Hepatic stellate cell (primary cell): Measurements from ENCODE around the gene ACSS1.
A peak's percentile ranks its signal among the peaks of the same experiment; 100 is the strongest.

ENCODE experiments used
- DNase-seq: peaks from one replicate; pipeline ENCODE4 v3.0.0; 2011; ENCODE audit warnings: low spot score

ACSS1 gene

GRCh38 chr20:24993337-24994185, 64.4 kb downstream of the ACSS1 start:
- peak; percentile 24 for DNase-seq

DNA sequence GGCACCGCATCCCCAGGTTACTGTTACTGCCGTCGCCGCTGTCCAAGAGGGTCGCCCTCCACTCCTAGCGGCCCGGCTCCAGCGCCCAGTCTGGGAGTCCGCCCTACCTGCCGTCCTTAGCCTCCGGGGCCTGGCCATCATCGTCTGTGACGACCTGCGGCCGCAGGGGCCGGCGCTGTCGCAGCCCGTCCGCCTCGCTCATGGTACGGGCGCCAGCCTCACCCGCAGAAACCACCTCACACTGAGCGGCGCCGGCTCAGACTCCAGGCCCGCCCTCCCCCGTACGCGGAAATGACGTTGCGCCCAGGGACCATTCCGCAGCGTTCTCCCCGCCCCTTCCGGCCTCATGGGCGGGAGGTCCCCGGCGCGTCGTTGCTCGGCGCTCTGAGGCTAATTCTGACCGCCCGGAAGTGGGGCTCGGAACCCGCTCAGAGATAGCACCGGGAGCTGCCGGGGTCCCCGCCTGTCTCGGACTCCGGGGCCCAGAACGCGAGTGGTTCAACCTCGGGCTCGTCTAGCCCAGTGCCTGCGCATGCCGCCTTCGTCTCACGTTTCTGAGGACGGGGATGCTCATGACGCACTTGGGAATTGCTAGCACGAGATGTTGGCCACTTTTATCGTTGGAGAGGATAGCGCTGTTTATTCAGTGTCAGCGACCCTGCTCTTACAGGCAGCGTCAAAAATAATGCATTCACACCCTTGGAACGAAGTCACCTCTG, 65.3 kb downstream of the ACSS1 start, which contains the start of gene APMAP:
Gene APMAP (minus strand): TSS at position 265 of the 719 bp plus-strand sequence. CDS start 63 bp downstream, at position 202.
- DNase-seq = peak; percentile 97

- peak; percentile 43 for DNase-seq
Measured at GRCh38 chr20:24991897-24992486, 65.9 kb downstream of the ACSS1 start.

DNA sequence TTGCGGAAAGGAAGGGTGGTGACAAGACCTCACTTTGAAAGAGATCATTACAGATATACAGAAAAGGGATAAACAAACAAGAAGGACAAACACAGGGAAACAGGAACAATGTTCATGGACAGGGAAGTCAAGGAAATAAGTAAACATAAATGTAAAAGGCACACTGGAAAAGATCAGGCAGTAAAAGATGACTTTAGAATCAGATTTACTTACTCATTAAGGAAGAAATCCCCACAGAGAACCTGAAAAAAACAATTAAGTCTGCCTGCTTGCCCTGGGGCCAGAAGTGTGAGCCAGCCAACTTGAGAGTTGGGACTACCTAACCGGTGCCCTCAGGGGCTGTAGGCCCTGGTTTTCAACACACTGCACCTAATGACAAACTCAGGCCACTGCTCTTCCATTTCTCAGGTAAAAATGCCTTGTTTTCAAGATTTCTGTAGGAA, 67.1 kb downstream of the ACSS1 start:
- DNase-seq = no peak

DNA sequence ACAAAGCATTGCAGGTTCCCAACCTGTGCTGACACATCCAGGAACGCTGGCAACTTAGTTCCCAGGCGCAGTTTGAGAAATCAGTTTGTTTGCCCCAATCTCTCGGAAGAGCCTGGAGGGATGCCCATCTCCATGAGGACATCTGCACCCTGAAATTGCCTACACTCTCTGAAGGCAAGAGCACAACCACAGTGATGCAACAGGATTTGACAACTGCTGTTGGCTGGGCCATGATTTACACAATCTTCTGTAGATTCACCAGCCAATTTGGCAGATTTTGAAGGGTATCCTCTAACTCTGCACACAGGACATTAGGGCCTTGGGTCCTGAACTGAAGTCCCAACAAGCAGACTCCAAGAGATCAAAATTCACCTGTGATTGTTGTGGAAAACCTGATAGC, 68.8 kb downstream of the ACSS1 start:
- no peak for DNase-seq

GRCh38 chr20:24987873-24988835, 69.8 kb downstream of the ACSS1 start:
- no peak for DNase-seq

GRCh38 chr20:24987244-24987643, 70.7 kb downstream of the ACSS1 start:
- DNase-seq = no peak

DNA sequence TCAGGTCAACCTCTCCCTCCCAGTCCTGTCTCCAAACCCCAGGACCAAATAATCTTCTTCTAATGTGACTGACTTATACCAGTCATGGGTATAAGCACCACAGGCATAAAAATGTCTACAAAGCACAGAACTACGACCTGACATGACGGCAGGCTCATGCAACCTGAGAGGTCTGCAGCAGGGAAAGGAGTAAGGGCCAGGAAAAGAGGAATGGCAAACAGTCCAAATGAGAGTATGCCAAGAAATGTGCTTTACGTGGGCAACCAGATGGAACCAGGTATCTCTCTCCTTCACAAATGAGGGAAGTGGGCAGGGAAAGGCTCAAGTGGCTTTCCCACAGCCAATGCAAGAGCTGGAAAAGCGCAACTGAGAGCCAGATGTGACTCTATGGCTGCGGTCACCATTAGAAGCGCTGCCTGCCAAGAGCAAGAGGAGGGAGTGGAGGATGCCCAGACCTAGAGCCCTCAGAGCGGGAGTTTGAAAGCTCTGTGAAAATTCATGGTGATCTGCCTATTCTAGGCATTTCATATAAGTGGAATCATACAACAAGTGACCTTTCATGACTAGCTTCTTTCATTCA, 71.4 kb downstream of the ACSS1 start:
- no peak for DNase-seq

DNA sequence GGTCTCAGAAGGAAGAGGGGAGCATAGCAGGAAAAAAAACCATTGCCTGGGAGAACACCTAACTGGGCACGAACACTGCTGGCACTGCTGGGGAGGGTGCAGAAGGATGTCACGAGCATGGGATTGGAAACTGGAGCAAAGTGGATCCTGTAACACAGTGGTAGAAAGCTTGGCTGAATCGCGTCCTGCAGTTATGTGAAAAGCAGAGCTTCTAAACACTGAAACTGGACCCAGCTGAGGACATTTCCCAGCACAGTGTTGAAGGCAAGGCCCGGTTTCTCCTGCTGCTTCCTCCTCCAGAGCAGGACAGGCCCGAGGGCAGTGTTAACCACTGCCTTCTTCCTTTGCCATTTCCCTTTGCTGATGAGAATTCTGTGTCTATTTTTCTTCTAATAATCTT, 72.1 kb downstream of the ACSS1 start:
- no peak for DNase-seq

DNA sequence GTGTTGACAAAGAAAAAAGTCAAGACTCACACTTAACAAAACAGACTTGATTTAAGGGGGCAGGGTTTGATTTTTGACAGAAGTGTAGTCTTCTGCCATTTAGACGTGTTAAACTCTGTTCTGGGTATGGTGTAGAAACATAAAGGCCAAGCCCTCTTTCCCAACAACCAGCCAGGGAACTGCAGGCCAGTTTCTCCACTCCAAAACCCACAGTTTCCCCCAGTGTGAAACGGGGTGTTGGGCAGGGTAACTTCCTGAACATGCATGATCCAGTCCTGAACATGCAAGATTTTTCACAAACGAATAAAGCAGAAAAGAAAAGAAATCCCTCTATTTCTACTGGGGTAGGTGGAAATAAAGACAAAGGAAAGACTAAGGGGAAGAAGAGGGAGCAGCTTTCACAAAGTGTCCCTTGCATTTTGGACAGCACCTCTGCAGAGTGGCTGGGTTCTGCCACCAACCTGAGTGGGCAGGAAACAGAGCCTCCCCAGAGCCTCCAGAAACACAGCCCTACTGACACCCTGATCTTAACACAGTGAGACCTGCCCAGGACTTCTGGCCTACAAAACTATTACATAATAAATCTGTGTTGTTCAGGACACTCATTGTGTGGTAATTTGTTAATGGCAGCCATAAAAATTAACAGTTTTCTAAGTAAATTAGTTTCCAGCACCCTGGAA, 72.8 kb downstream of the ACSS1 start:
- DNase-seq = no peak

DNA sequence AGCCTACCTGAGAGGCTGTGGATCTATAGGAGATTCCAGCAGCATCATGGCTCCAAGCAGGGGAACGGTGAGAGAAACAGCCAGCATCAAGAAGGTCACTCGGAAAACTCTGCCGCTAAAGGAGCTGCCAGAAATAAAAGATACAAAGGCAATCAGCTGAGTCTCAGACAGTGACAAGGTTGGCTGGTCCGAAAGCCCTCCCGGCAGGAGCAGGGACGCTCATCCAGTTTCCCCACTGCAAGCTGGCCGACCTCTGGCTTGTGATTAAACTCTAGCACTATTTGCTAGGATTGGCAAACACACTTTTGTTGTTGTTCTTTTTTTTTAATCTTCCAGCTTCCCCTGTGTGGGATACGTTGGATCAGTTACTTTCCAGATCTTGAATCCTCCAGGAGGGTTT, 74.0 kb downstream of the ACSS1 start:
- DNase-seq = no peak

DNA sequence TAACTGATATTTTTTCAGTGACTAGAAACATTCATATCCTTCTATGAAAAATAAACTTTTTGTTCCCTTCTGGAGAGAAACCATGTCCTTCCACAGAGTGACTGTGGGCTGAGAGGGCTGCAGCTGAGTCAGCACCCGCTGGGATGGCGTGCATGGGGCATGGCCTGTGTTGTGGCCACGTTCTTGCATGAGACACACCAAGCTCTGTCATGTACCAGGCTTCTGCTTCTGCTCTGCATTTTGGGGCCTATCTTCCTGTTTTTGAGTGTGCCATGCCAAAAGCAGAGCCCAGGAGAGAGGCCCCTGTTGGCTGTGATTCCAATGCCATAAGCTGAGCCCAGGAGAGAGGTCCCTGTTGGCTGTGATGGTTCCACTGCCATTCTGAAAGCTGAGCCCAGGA, 76.1 kb downstream of the ACSS1 start:
- no peak for DNase-seq

- no peak for DNase-seq
Measured at GRCh38 chr20:24981282-24981681, 76.7 kb downstream of the ACSS1 start.

- no peak for DNase-seq
Measured at GRCh38 chr20:24980291-24981053, 77.5 kb downstream of the ACSS1 start.

- DNase-seq = no peak
Measured at GRCh38 chr20:24979036-24979960, 78.6 kb downstream of the ACSS1 start.

DNA sequence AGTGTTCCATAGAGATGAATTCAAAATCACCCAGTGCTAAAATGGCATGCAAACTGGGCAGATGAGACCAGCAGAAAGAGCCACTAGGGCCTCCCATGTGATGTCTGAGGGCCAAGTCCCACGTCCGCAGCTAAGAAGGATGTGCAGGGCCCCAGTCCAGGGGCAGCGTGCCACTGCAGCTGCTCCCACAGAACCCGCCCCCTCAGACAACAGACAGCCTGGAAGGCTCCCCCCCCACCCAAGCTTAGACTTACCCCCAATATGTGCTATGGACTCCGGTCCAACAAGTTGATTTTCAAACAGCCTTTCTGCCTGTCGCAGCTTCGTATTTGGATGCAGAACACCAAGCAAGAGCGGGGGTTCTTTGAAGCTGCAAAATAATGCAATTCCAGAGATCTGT, 79.4 kb downstream of the ACSS1 start:
- no peak for DNase-seq

DNA sequence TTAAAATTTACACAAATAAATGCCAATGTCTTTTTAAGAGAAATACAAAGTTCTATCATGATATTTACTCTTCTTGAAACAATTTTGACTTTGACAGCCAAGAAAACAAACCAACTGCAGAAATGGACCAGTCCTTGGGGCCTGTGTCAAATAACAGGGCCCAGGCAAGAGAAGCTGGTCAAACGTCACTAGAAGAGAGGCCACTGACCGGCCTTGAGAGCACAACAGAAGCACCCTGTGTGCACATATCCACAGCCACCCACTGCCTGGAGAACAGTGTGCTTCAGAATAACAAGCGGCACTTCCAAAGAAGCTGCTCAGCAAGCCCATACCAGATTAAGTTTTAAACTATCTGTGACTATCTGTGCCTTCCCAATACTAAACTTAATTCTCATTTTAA, 80.1 kb downstream of the ACSS1 start:
- no peak for DNase-seq

GRCh38 chr20:24977336-24977735, 80.6 kb downstream of the ACSS1 start:
- no peak for DNase-seq

- DNase-seq = no peak
Measured at GRCh38 chr20:24972341-24972740, 85.6 kb downstream of the ACSS1 start.
